HEK293 (cell line): Measurements from ENCODE around the gene ABR.

Experiments
- CTCF ChIA-PET: fragments of 350-600 bp; formaldehyde crosslinking; extraction: SDS; loops from one replicate; lab custom pipeline; 2021; ENCODE audit warnings: antibody characterized with exemption; lab: Yijun Ruan, JAX
- POLR2A ChIA-PET: fragments of 300-600 bp; formaldehyde crosslinking; extraction: SDS; loops from one replicate; lab custom pipeline; 2020; ENCODE audit warnings: antibody characterized with exemption, inconsistent platforms; lab: Yijun Ruan, JAX
- H3K27ac ChIP-seq: fragments of 200-500 bp; sonication (Bioruptor generic); 2 replicates; pipeline ENCODE4 v1.5.1; 2014; ENCODE audit warnings: low read depth, low read length, control low read depth, inconsistent platforms; ENCODE audit errors: extremely low read depth
- H3K36me3 ChIP-seq, 2 experiments: fragments of 200-500 bp in 1 of 2; sonication (Bioruptor generic) in 1 of 2; 1 replicate in 1 of 2; 2 replicates in 1 of 2; pipeline ENCODE4 v1.5.1; 2014 to 2017; ENCODE audit warnings: inconsistent platforms in 2 of 2, low read length in 2 of 2; ENCODE audit not compliant: control insufficient read depth in 2 of 2, insufficient read depth in 1 of 2
- H3K4me1 ChIP-seq: fragments of 200-500 bp; sonication (Bioruptor generic); 2 replicates; pipeline ENCODE4 v1.5.1; 2014; ENCODE audit warnings: mild to moderate bottlenecking, low read length, inconsistent platforms; ENCODE audit not compliant: control insufficient read depth, insufficient read depth
- H3K4me3 ChIP-seq: 2 replicates; pipeline ENCODE4 v1.5.1; 2011; ENCODE audit warnings: low read depth, mild to moderate bottlenecking, control low read depth, low read length, moderate library complexity
- H3K9me3 ChIP-seq: fragments of 200-500 bp; sonication (Bioruptor generic); 2 replicates; pipeline ENCODE4 v1.5.1; 2014; ENCODE audit warnings: low read depth, low read length, inconsistent platforms; ENCODE audit not compliant: control insufficient read depth, insufficient read depth
- GFI1B ChIP-seq: fragments of 450-650 bp; formaldehyde crosslinking; IDR thresholded peaks from 2 replicates; pipeline ENCODE4 v1.5.1; 2016; ENCODE audit warnings: missing biosample characterization, missing genetic modification characterization
- GLIS1 ChIP-seq: fragments of 450-650 bp; formaldehyde crosslinking; IDR thresholded peaks from 2 replicates; pipeline ENCODE4 v1.5.1; 2016; ENCODE audit warnings: missing biosample characterization, missing genetic modification characterization
- KLF9 ChIP-seq: fragments of 450-650 bp; formaldehyde crosslinking; IDR thresholded peaks from 2 replicates; pipeline ENCODE4 v1.5.1; 2016; ENCODE audit warnings: missing biosample characterization, missing genetic modification characterization, low read depth
- MYNN ChIP-seq: fragments of 450-650 bp; formaldehyde crosslinking; IDR thresholded peaks from 2 replicates; pipeline ENCODE4 v1.5.1; 2016; ENCODE audit warnings: missing biosample characterization, missing genetic modification characterization, borderline replicate concordance
- OSR2 ChIP-seq: fragments of 450-650 bp; formaldehyde crosslinking; IDR thresholded peaks from 2 replicates; pipeline ENCODE4 v1.5.1; 2016; ENCODE audit warnings: missing biosample characterization, missing genetic modification characterization
- ZBTB17 ChIP-seq: fragments of 450-650 bp; formaldehyde crosslinking; IDR thresholded peaks from 2 replicates; pipeline ENCODE4 v1.5.1; 2016; ENCODE audit warnings: missing biosample characterization, missing genetic modification characterization
- ZFHX2 ChIP-seq: fragments of 450-650 bp; formaldehyde crosslinking; conservative IDR thresholded peaks from 2 replicates; pipeline ENCODE4 v1.5.1; 2016; ENCODE audit warnings: missing biosample characterization, missing genetic modification characterization
- ZFP69B ChIP-seq: fragments of 450-650 bp; formaldehyde crosslinking; IDR thresholded peaks from 2 replicates; pipeline ENCODE4 v1.5.1; 2016; ENCODE audit warnings: missing biosample characterization, missing genetic modification characterization
- ZNF19 ChIP-seq: fragments of 450-650 bp; formaldehyde crosslinking; IDR thresholded peaks from 2 replicates; pipeline ENCODE4; 2016; ENCODE audit warnings: missing biosample characterization, missing genetic modification characterization, low read depth
- ZNF248 ChIP-seq: fragments of 450-650 bp; formaldehyde crosslinking; IDR thresholded peaks from 2 replicates; pipeline ENCODE4 v1.5.1; 2017; ENCODE audit warnings: missing biosample characterization, missing genetic modification characterization
- ZNF354C ChIP-seq: fragments of 450-650 bp; formaldehyde crosslinking; IDR thresholded peaks from 2 replicates; pipeline ENCODE4 v1.5.1; 2016; ENCODE audit warnings: missing biosample characterization, missing genetic modification characterization, low read depth, borderline replicate concordance
- ZNF362 ChIP-seq: fragments of 450-650 bp; formaldehyde crosslinking; IDR thresholded peaks from 2 replicates; pipeline ENCODE4 v1.5.1; 2016; ENCODE audit warnings: missing biosample characterization, missing genetic modification characterization
- ZNF37A ChIP-seq: fragments of 450-650 bp; IDR thresholded peaks from 2 replicates; pipeline ENCODE4 v1.5.1; 2018; ENCODE audit warnings: missing biosample characterization, missing genetic modification characterization
- ZNF394 ChIP-seq: fragments of 450-650 bp; formaldehyde crosslinking; IDR thresholded peaks from 2 replicates; pipeline ENCODE4 v1.5.1; 2016; ENCODE audit warnings: missing biosample characterization, missing genetic modification characterization, mild to moderate bottlenecking, moderate library complexity, borderline replicate concordance
- ZNF548 ChIP-seq: fragments of 450-650 bp; formaldehyde crosslinking; IDR thresholded peaks from 2 replicates; pipeline ENCODE4 v1.5.1; 2016; ENCODE audit warnings: missing biosample characterization, missing genetic modification characterization
- ZNF560 ChIP-seq: fragments of 450-650 bp; formaldehyde crosslinking; IDR thresholded peaks from 2 replicates; pipeline ENCODE4 v1.5.1; 2017; ENCODE audit warnings: missing biosample characterization, missing genetic modification characterization, borderline replicate concordance
- ZNF561 ChIP-seq: fragments of 450-650 bp; IDR thresholded peaks from 2 replicates; pipeline ENCODE4 v1.5.1; 2018; ENCODE audit warnings: missing biosample characterization, missing genetic modification characterization, borderline replicate concordance
- ZNF792 ChIP-seq: fragments of 450-650 bp; formaldehyde crosslinking; IDR thresholded peaks from 2 replicates; pipeline ENCODE4 v1.5.1; 2016; ENCODE audit warnings: missing biosample characterization, missing genetic modification characterization
- ZSCAN30 ChIP-seq: fragments of 450-650 bp; IDR thresholded peaks from 2 replicates; pipeline ENCODE4 v1.5.1; 2018; ENCODE audit warnings: missing biosample characterization, mild to moderate bottlenecking, missing genetic modification characterization, moderate library complexity
- TF ChIP-seq, protein P1 (sequence below): fragments of 450-650 bp; formaldehyde crosslinking; IDR thresholded peaks from 2 replicates; pipeline ENCODE4 v1.5.1; 2016; ENCODE audit warnings: missing biosample characterization, missing genetic modification characterization

ABR gene

DNA sequence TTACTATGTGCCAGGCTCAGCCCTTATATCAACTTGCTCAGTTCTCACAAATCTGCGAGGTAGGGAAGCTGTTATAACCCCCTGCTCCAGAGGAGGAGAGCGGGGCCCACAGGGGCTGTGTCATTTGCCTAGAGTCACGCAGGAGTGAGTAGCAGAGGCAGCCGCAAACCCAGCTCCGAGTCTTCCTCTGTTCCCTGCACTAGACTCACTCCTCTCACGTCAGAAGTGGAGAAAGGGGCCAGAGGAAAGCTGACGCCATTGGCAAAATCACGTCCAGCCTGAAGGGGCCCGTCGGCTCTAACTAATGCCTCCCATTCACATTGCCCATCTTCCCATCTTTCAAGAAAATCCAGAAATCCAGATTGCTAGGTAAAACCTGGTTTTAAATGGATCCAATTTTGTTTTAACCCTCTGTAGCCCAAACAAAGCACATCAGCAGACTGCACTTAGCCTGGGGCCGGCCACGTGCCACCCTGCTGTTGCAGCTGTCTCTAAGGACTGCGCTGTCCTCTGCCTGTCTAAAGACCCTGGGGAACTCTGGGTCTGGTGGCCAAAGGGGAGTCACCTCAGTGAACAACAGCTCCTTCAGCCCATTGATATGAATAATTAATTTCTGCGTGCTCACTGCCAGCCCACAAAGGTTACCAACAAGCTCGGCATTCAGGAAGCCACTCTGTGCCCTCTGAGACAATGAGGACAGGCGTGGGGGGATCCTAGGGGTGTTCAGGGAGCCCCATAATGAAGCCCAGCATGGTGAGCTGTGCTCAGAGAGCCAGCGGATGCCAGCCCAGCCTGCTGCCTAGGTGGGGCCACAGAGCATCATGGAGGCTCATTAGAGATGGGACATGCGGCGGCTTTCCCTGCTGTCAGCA, 36.7 kb upstream of the ABR start (continued):
- TF ChIP-seq ZNF560 (no peak), ZNF394 (no peak), GLIS1 (tag by site-specific recombination) (no peak), ZFHX2 (tag by site-specific recombination) (no peak), ZNF19 (no peak), ZNF561 (tag by site-specific recombination) (no peak)
- TF ChIP-seq, protein P1, sequence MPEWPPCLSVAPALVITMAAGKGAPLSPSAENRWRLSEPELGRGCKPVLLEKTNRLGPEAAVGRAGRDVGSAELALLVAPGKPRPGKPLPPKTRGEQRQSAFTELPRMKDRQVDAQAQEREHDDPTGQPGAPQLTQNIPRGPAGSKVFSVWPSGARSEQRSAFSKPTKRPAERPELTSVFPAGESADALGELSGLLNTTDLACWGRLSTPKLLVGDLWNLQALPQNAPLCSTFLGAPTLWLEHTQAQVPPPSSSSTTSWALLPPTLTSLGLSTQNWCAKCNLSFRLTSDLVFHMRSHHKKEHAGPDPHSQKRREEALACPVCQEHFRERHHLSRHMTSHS (tag by site-specific recombination): no peak

- POLR2A ChIA-PET: interaction anchor here (0.6 kb wide), 1 partner anchor 152 kb away, joined by 3 read pairs; no protein-coding TSS in a partner anchor
- TF ChIP-seq ZSCAN30 (tag by site-specific recombination) (no peak), ZNF37A (tag by site-specific recombination) (no peak)
- Histone ChIP-seq H3K4me3 (no peak overlapping the region), H3K36me3 (no peaks in the 10 kb centered on the region; a peak in 1 of 3 replicates), H3K27ac (no peak overlapping the region), H3K4me1 (0 out of 2 replicates have a peak, but pooled peaks cover 6% of the 10 kb centered on the region), H3K9me3 (no peaks in the 10 kb centered on the region)
- CTCF ChIA-PET: interaction anchor here (0.6 to 1.2 kb wide), 4 partner anchors 10 to 155 kb away, joined by 3 to 6 read pairs (median 3); no protein-coding TSS in a partner anchor
Observed at GRCh38 chr17:1212946-1213345, 33.2 kb upstream of the ABR start.

DNA sequence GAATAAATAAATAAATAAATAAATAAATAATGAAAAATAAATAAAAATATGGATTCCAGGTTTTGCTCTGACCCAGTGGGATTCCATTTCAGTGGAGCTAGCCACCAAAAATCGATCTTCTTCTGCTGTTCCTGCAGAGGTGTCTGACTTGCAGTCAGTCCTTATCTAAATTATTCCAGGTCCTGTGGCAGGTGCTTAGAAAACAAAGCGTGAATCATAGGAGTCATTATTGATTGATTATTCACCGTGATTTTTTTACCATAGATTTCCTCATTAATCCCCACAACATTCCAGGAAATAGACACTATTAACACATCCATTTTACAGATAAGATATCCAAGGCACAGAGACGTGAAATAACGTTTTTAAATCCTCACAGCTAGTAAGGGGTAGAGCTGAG, 31.5 kb upstream of the ABR start:
- no peak overlapping the region for H3K27ac ChIP-seq
- no peaks in the 10 kb centered on the region for H3K9me3 ChIP-seq
- no peaks in the 10 kb centered on the region; a peak in 1 of 3 replicates for H3K36me3 ChIP-seq
- POLR2A ChIA-PET: no interaction called here
- H3K4me1 ChIP-seq: 0 out of 2 replicates have a peak, but pooled peaks cover 5% of the 10 kb centered on the region
- CTCF ChIA-PET: interaction anchor here (0.6 kb wide), 1 partner anchor 311 kb away, joined by 4 read pairs; no protein-coding TSS in a partner anchor
- TF ChIP-seq ZFP69B (tag by site-specific recombination): no peak
- TF ChIP-seq GFI1B (tag by site-specific recombination): no peak
- no peak for TF ChIP-seq OSR2 (tag by site-specific recombination)
- no peak for TF ChIP-seq MYNN (tag by site-specific recombination)
- TF ChIP-seq ZNF354C (tag by site-specific recombination): no peak
- no peak for TF ChIP-seq ZNF548
- no peak for TF ChIP-seq KLF9 (tag by site-specific recombination)
- TF ChIP-seq ZNF362 (tag by site-specific recombination): no peak
- TF ChIP-seq ZNF248 (tag by site-specific recombination): no peak
- TF ChIP-seq ZNF792 (tag by site-specific recombination): no peak
- TF ChIP-seq ZBTB17 (tag by site-specific recombination): no peak
- TF ChIP-seq, all 188 proteins: peak for 0
- no peak overlapping the region for H3K4me3 ChIP-seq
